Epithelial cell of proximal tubule (primary cell): ENCODE measurements around the gene SLC25A17. TPM values are rescaled to one million over a fixed set of nuclear protein-coding genes. Genes with fewer than 3 reads are reported as not detected.

Experiments
- DNase-seq: peaks from one replicate; pipeline ENCODE4 v3.0.0-alpha.2; 2011; ENCODE audit warnings: low read depth
- H3K4me3 ChIP-seq: 2 replicates; pipeline ENCODE4 v1.5.1; 2011; ENCODE audit warnings: low read depth, mild to moderate bottlenecking, low read length
- CTCF ChIP-seq: conservative IDR thresholded peaks from 2 replicates; pipeline ENCODE4 v1.5.1; 2012; ENCODE audit warnings: low read depth, mild to moderate bottlenecking, low read length
- total RNA-seq: library from RNA; depleted of rRNA; stranded (reverse); fragments of >200 nt; gene quantifications from 2 replicates; pipeline ENCODE4 v1.2.3, GENCODE V29; 2015

The SLC25A17 gene
- total RNA-seq, 1 donor from 2014 or later, result 16.3 TPM

- TF ChIP-seq CTCF, result no peak
- H3K4me3 ChIP-seq, result no peak overlapping the region
- no peak for DNase-seq
These were observed 66.0 kb downstream of the SLC25A17 start for GRCh38 chr22:40753114-40753513.

GRCh38 chr22:40751250-40751649 lies 67.9 kb downstream of the SLC25A17 start:
- H3K4me3 ChIP-seq, result no peak overlapping the region
- TF ChIP-seq CTCF, result no peak
- DNase-seq, result no peak

GRCh38 chr22:40749829-40750228 lies 69.3 kb downstream of the SLC25A17 start:
- no peak overlapping the region for H3K4me3 ChIP-seq
- no peak for DNase-seq
- TF ChIP-seq CTCF, result no peak

- DNase-seq, result no peak
- TF ChIP-seq CTCF, result no peak
- H3K4me3 ChIP-seq, result no peak overlapping the region
These were observed 70.5 kb downstream of the SLC25A17 start for GRCh38 chr22:40748388-40749355.

- no peak for TF ChIP-seq CTCF
- DNase-seq, result no peak
- H3K4me3 ChIP-seq, result no peak overlapping the region
These were observed 71.8 kb downstream of the SLC25A17 start for GRCh38 chr22:40747361-40747760.

- TF ChIP-seq CTCF, result no peak
- DNase-seq, result no peak
- H3K4me3 ChIP-seq, result no peak overlapping the region
These were observed 72.5 kb downstream of the SLC25A17 start for GRCh38 chr22:40746428-40747220.
